H1 (cell line): ENCODE measurements around the gene PDE6B. TPM values are rescaled to one million over a fixed set of nuclear protein-coding genes. Genes with fewer than 3 reads are reported as not detected.
A peak's percentile ranks its signal among the peaks of the same experiment; 100 is the strongest.

Experiments
- CTCF ChIA-PET: fragments of 300-600 bp; sonication (Branson Sonifier 250); formaldehyde crosslinking; loops from one replicate; lab custom pipeline; 2021; ENCODE audit not compliant: partially characterized antibody; lab: Charles Lee
- POLR2A ChIA-PET: fragments of 300-600 bp; sonication (Branson Sonifier 250); formaldehyde crosslinking; loops from one replicate; lab custom pipeline; 2021; ENCODE audit warnings: inconsistent platforms; ENCODE audit not compliant: partially characterized antibody; lab: Charles Lee
- DNase-seq, 2 experiments: peaks; one replicate each; pipeline versions ENCODE4 v3.0.0 to v3.0.0-alpha.2; 2010 to 2022; ENCODE audit warnings: low spot score in 2 of 2, low read depth in 1 of 2, mixed read lengths in 1 of 2
- FAIRE-seq: peaks from 2 replicates; lab custom pipeline; 2011; peaks lifted over from hg19 to GRCh38; lab: Jason Lieb, UNC
- H2AFZ ChIP-seq: 2 replicates; pipeline ENCODE4 v1.8.1; 2012; ENCODE audit warnings: low read length, inconsistent platforms
- H2AK5ac ChIP-seq: 2 replicates; pipeline ENCODE4 v1.6.1; 2013; ENCODE audit warnings: low read depth, low read length
- H2BK120ac ChIP-seq: replicated peaks from 2 replicates; pipeline ENCODE3; 2013; ENCODE audit warnings: low read depth, low read length, inconsistent platforms
- H2BK12ac ChIP-seq: 2 replicates; pipeline ENCODE4 v1.6.1; 2013; ENCODE audit warnings: low read depth, low read length
- H2BK15ac ChIP-seq: 2 replicates; pipeline ENCODE4 v1.6.1; 2013; ENCODE audit warnings: low read length
- H2BK20ac ChIP-seq: 2 replicates; pipeline ENCODE4 v1.6.1; 2013; ENCODE audit warnings: low read length
- H2BK5ac ChIP-seq: 2 replicates; pipeline ENCODE4 v1.6.1; 2013; ENCODE audit warnings: low read depth, low read length
- H3K14ac ChIP-seq: 2 replicates; pipeline ENCODE4 v1.6.1; 2013; ENCODE audit warnings: inconsistent platforms; ENCODE audit not compliant: insufficient read length
- H3K18ac ChIP-seq: 2 replicates; pipeline ENCODE4 v1.6.1; 2013; ENCODE audit warnings: low read length; ENCODE audit errors: extremely low read depth
- H3K23ac ChIP-seq: 2 replicates; pipeline ENCODE4 v1.6.1; 2013; ENCODE audit warnings: inconsistent platforms; ENCODE audit not compliant: insufficient read length
- H3K23me2 ChIP-seq: 2 replicates; pipeline ENCODE4 v1.6.1; 2013; ENCODE audit warnings: low read depth, low read length
- H3K27ac ChIP-seq: 2 replicates; pipeline ENCODE4 v1.6.1; 2011; ENCODE audit warnings: low read depth, low read length, inconsistent platforms
- H3K27me3 ChIP-seq, 4 experiments: replicated peaks in 1 of 4; 1 replicate in 1 of 4; 2 replicates in 3 of 4; pipeline versions ENCODE4 v1.6.1 to v1.8.1; 2011 to 2013; ENCODE audit warnings: low read length in 3 of 4, mild to moderate bottlenecking in 3 of 4, inconsistent platforms in 2 of 4, mixed read lengths in 2 of 4, moderate library complexity in 1 of 4; ENCODE audit not compliant: control insufficient read depth in 3 of 4, insufficient read depth in 3 of 4; ENCODE audit errors: extremely low read depth in 1 of 4
- H3K36me3 ChIP-seq, 4 experiments: 2 replicates each; pipeline versions ENCODE4 v1.6.1 to v1.8.1; 2011 to 2013; ENCODE audit warnings: mild to moderate bottlenecking in 4 of 4, low read length in 3 of 4, moderate library complexity in 2 of 4, control low read depth in 1 of 4, inconsistent platforms in 1 of 4; ENCODE audit not compliant: insufficient read depth in 4 of 4, control insufficient read depth in 2 of 4
- H3K4ac ChIP-seq: replicated peaks from 2 replicates; pipeline ENCODE3; 2013; ENCODE audit warnings: low read length, low read depth, mixed read lengths, inconsistent platforms; ENCODE audit not compliant: insufficient read length
- H3K4me1 ChIP-seq, 4 experiments: replicated peaks in 1 of 4; 1 replicate in 1 of 4; 2 replicates in 3 of 4; pipeline versions ENCODE4 v1.6.1 to v1.8.1; 2011 to 2013; ENCODE audit warnings: low read length in 3 of 4, inconsistent platforms in 2 of 4, mixed read lengths in 1 of 4; ENCODE audit not compliant: insufficient read depth in 4 of 4, control insufficient read depth in 3 of 4
- H3K4me2 ChIP-seq, 2 experiments: 2 replicates each; pipeline versions ENCODE4 v1.6.1 to v1.8.1; 2011 to 2013; ENCODE audit warnings: low read depth in 2 of 2, low read length in 2 of 2, control low read depth in 1 of 2, inconsistent platforms in 1 of 2, mild to moderate bottlenecking in 1 of 2; ENCODE audit not compliant: insufficient read depth in 1 of 2
- H3K4me3 ChIP-seq, 4 experiments: fragments of 200-600, 300-600 bp in 1 of 4; sonication (generic), shearing (Covaris generic), sonication (Bioruptor Twin) in 1 of 4; 2 replicates each; pipeline versions ENCODE4 v1.5.1 to v1.8.1; 2011 to 2016; ENCODE audit warnings: low read length in 4 of 4, low read depth in 3 of 4, control low read depth in 2 of 4, inconsistent platforms in 2 of 4, mild to moderate bottlenecking in 2 of 4, mixed read lengths in 1 of 4, moderate library complexity in 1 of 4; ENCODE audit not compliant: insufficient read depth in 2 of 4; ENCODE audit errors: extremely low read depth in 1 of 4
- H3K56ac ChIP-seq: replicated peaks from 2 replicates; pipeline ENCODE3; 2013; ENCODE audit warnings: low read depth, mild to moderate bottlenecking, mixed read lengths, low read length, inconsistent platforms; ENCODE audit not compliant: insufficient read length
- H3K79me1 ChIP-seq: 2 replicates; pipeline ENCODE4 v1.6.1; 2013; ENCODE audit warnings: low read depth, low read length, control low read depth
- H3K79me2 ChIP-seq, 2 experiments: 2 replicates each; pipeline versions ENCODE4 v1.6.1 to v1.8.1; 2012 to 2013; ENCODE audit warnings: low read length in 2 of 2, mild to moderate bottlenecking in 2 of 2, inconsistent platforms in 1 of 2; ENCODE audit not compliant: insufficient read depth in 2 of 2, control insufficient read depth in 1 of 2
- H3K9ac ChIP-seq, 4 experiments: replicated peaks in 1 of 4; 1 replicate in 1 of 4; 2 replicates in 3 of 4; pipeline versions ENCODE4 v1.6.1 to v1.8.1; 2011 to 2013; ENCODE audit warnings: low read depth in 3 of 4, low read length in 3 of 4, control low read depth in 2 of 4, mild to moderate bottlenecking in 2 of 4, moderate library complexity in 2 of 4, inconsistent platforms in 1 of 4; ENCODE audit errors: extremely low read depth in 1 of 4
- H3K9me3 ChIP-seq, 2 experiments: 2 replicates each; pipeline versions ENCODE4 v1.6.1 to v1.8.1; 2012 to 2013; ENCODE audit warnings: mild to moderate bottlenecking in 2 of 2, moderate library complexity in 2 of 2, control low read depth in 1 of 2, inconsistent platforms in 1 of 2, low read depth in 1 of 2, low read length in 1 of 2, mixed read lengths in 1 of 2; ENCODE audit not compliant: insufficient read depth in 2 of 2
- H4K20me1 ChIP-seq, 2 experiments: replicated peaks in 1 of 2; 2 replicates each; pipeline versions ENCODE3 to v1.8.1; 2011 to 2013; ENCODE audit warnings: inconsistent platforms in 2 of 2, low read length in 2 of 2, mild to moderate bottlenecking in 1 of 2; ENCODE audit not compliant: insufficient read depth in 2 of 2, control insufficient read depth in 1 of 2
- H4K5ac ChIP-seq: 2 replicates; pipeline ENCODE4 v1.6.1; 2013; ENCODE audit warnings: low read length, low read depth, mixed read lengths, inconsistent platforms; ENCODE audit not compliant: insufficient read length
- H4K8ac ChIP-seq: 2 replicates; pipeline ENCODE4 v1.8.0; 2013; ENCODE audit warnings: mild to moderate bottlenecking, moderate library complexity, low read length, inconsistent platforms; ENCODE audit not compliant: insufficient read depth; ENCODE audit errors: extremely low read depth
- H4K91ac ChIP-seq: replicated peaks from 2 replicates; pipeline ENCODE3; 2013; ENCODE audit warnings: low read length, mixed read lengths, inconsistent platforms; ENCODE audit not compliant: insufficient read length
- BCL11A ChIP-seq, 2 experiments: IDR thresholded peaks; one replicate each; pipeline ENCODE4 v1.6.1; 2011; ENCODE audit warnings: low read depth in 2 of 2, low read length in 2 of 2, mild to moderate bottlenecking in 2 of 2
- CTCF ChIP-seq, 3 experiments: IDR thresholded peaks; 1 replicate in 2 of 3; 2 replicates in 1 of 3; pipeline versions ENCODE4 v1.5.1 to v1.6.1; 2011; ENCODE audit warnings: low read length in 3 of 3, mild to moderate bottlenecking in 3 of 3, inconsistent platforms in 2 of 3, low read depth in 1 of 3, moderate library complexity in 1 of 3; ENCODE audit not compliant: insufficient read depth in 1 of 3; ENCODE audit errors: control extremely low read depth in 1 of 3
- HDAC2 ChIP-seq, 2 experiments: fragments of 300-600 bp in 1 of 2; sonication (generic) in 1 of 2; IDR thresholded peaks; 2 replicates each; pipeline ENCODE4 v1.6.1; 2011 to 2012; ENCODE audit warnings: low read depth in 2 of 2, low read length in 2 of 2, mild to moderate bottlenecking in 2 of 2, moderate library complexity in 2 of 2, borderline replicate concordance in 1 of 2, inconsistent platforms in 1 of 2
- HDAC6 ChIP-seq: IDR thresholded peaks from one replicate; pipeline ENCODE4 v1.7.1; 2012; ENCODE audit warnings: low read depth, mild to moderate bottlenecking, inconsistent platforms, low read length, moderate library complexity
- JUND ChIP-seq: IDR thresholded peaks from 2 replicates; pipeline ENCODE4 v1.6.1; 2011; ENCODE audit warnings: mild to moderate bottlenecking, improper control_type of control experiment, low read length
- POLR2A ChIP-seq, 2 experiments: IDR thresholded peaks; 1 replicate in 1 of 2; 2 replicates in 1 of 2; pipeline ENCODE4 v1.6.1; 2011; ENCODE audit warnings: low read depth in 2 of 2, low read length in 2 of 2, mild to moderate bottlenecking in 2 of 2; ENCODE audit errors: control extremely low read depth in 1 of 2
- POU5F1 ChIP-seq: IDR thresholded peaks from 2 replicates; pipeline ENCODE4 v1.6.1; 2011; ENCODE audit warnings: low read depth, mild to moderate bottlenecking, low read length, moderate library complexity
- RAD21 ChIP-seq, 2 experiments: IDR thresholded peaks in 1 of 2; conservative IDR thresholded peaks in 1 of 2; 2 replicates each; pipeline ENCODE4 v1.6.1; 2011; ENCODE audit warnings: low read depth in 2 of 2, low read length in 2 of 2, improper control_type of control experiment in 1 of 2, inconsistent platforms in 1 of 2, mild to moderate bottlenecking in 1 of 2, moderate library complexity in 1 of 2
- RBBP5 ChIP-seq: IDR thresholded peaks from 2 replicates; pipeline ENCODE4 v1.7.1; 2012; ENCODE audit warnings: low read depth, mild to moderate bottlenecking, inconsistent platforms, low read length, moderate library complexity, borderline replicate concordance
- TAF7 ChIP-seq: optimal IDR thresholded peaks from 2 replicates; pipeline ENCODE3; 2011; ENCODE audit warnings: low read depth, mild to moderate bottlenecking, inconsistent platforms, low read length, moderate library complexity, borderline replicate concordance
- TBP ChIP-seq: IDR thresholded peaks from 2 replicates; pipeline ENCODE4 v1.6.1; 2011; ENCODE audit warnings: low read depth, low read length, improper control_type of control experiment
- WGBS, 2 experiments: shearing (Covaris generic) in 1 of 2; methylation state at CpG; one replicate each; pipeline versions ENCODE4 v1.1.6 to v1.1.7; 2013 to 2015; ENCODE audit warnings: low lambda C conversion rate in 2 of 2, mixed read lengths in 2 of 2, inconsistent platforms in 1 of 2, low coverage in 1 of 2, missing lambda C conversion rate in 1 of 2; ENCODE audit not compliant: insufficient replicate concordance in 2 of 2, insufficient coverage in 1 of 2, insufficient read length in 1 of 2; ENCODE audit errors: extremely low coverage in 1 of 2, missing lambda C conversion rate in 1 of 2; 5-methylcytosine and 5-hydroxymethylcytosine counted together
- polyA plus RNA-seq, 7 experiments: library from polyadenylated mRNA; depleted of rRNA in 3 of 7; stranded (reverse) in 5 of 7; unstranded in 2 of 7; fragments of >200 nt in 5 of 7; fragments of 200-250 nt in 2 of 7; gene quantifications; 1 replicate in 5 of 7; 2 replicates in 1 of 7; 4 replicates in 1 of 7; pipeline versions ENCODE4 v1.2.1 to v1.2.3, GENCODE V29; 2011 to 2013; ENCODE audit warnings: missing spikeins in 2 of 7, mixed read lengths in 2 of 7
- total RNA-seq: library from RNA; stranded (reverse); fragmentation: NEBNext Ultra II Directional; extraction: Animal tissue kit (Norgen Biotek cat#: 25700); gene quantifications from 2 replicates; pipeline ENCODE4 v1.2.1, GENCODE V29; 2021

The PDE6B gene
- total and polyA plus RNA-seq, 2 of the 8 experiments (the other 6 are each of a cell fraction or from before 2014, with no cell fraction given): 4.1 to 8.4 TPM

GRCh38 chr4:708631-708933, 83.2 kb downstream of the PDE6B start:
- Histone ChIP-seq H2BK12ac (no peak overlapping the region), H3K27ac (no peak overlapping the region), H3K4me3 (no peak overlapping the region), H3K9me3 (no peaks in the 10 kb centered on the region), H2BK15ac (no peak overlapping the region), H2BK20ac (no peak overlapping the region), H3K4ac (no peak overlapping the region), H3K27me3 (peaks cover 0 to 4% (median under 1%) of the 10 kb centered on the region in 4 experiments; a peak in 3 of 7 replicates), H4K20me1 (peaks cover 16 to 37% of the 10 kb centered on the region in 2 experiments), H2BK5ac (no peak overlapping the region), H3K4me1 (peaks cover 0 to 8% (median 5%) of the 10 kb centered on the region in 4 experiments; a peak in 5 of 7 replicates), H4K8ac (no peak overlapping the region), H4K5ac (no peak overlapping the region), H3K4me2 (peak overlapping the region in 1 of 2 experiments; percentile 5; a peak in 1 of 4 replicates), H3K56ac (no peak overlapping the region), H3K18ac (no peak overlapping the region), H3K36me3 (peaks cover 0 to 6% (median 0%) of the 10 kb centered on the region in 4 experiments; a peak in 2 of 8 replicates), H3K79me2 (peaks cover 16 to 67% of the 10 kb centered on the region in 2 experiments), H2AK5ac (no peak overlapping the region), H2BK120ac (no peak overlapping the region), H3K9ac (no peak overlapping the region), H3K23ac (no peak overlapping the region), H3K23me2 (peaks cover 12% of the 10 kb centered on the region; the same call in 1 of the 2 replicates), H3K14ac (no peak overlapping the region), H3K79me1 (peaks cover 22% of the 10 kb centered on the region), H4K91ac (no peak overlapping the region), H2AFZ (no peak overlapping the region)
- FAIRE-seq: no peak
- no peak for DNase-seq
- ChIA-PET POLR2A (interaction anchor here (0.8 to 1.0 kb wide), 2 partner anchors 21 to 24 kb away, joined by 3 read pairs; no protein-coding TSS in a partner anchor), CTCF (interaction anchor here (1.8 kb wide), 1 partner anchor 24 kb away, joined by 8 read pairs; no protein-coding TSS in a partner anchor)
- 95% methylated on average over 6 of the region's 6 CpGs; no CpG with 5 or more reads in 1 of the 2 experiments for WGBS, 2 experiments
- no peak for TF ChIP-seq HDAC2 (IDR thresholded peaks at IDR 0.05; ENCODE audit: borderline replicate concordance in 1 of 2, low read depth in 2 of 2, low read length in 2 of 2)
- no peak for TF ChIP-seq CTCF (IDR thresholded peaks at IDR 0.05; ENCODE audit: control extremely low read depth in 1 of 3, insufficient read depth in 1 of 3, low read depth in 1 of 3, low read length in 3 of 3)
- TF ChIP-seq BCL11A (IDR thresholded peaks at IDR 0.05; ENCODE audit: low read depth in 2 of 2, low read length in 2 of 2): no peak
- TF ChIP-seq TBP: no peak
- TF ChIP-seq TAF7: no peak
- no peak for TF ChIP-seq JUND
- no peak for TF ChIP-seq POLR2A (IDR thresholded peaks at IDR 0.05; ENCODE audit: control extremely low read depth in 1 of 2, low read depth in 2 of 2, low read length in 2 of 2)
- TF ChIP-seq POU5F1: no peak
- no peak for TF ChIP-seq RBBP5
- TF ChIP-seq HDAC6: no peak
- no peak for TF ChIP-seq RAD21 (IDR thresholded peaks at IDR 0.05 in 1 of 2, conservative IDR thresholded peaks at IDR 0.05 in 1 of 2; ENCODE audit: low read depth in 2 of 2, low read length in 2 of 2)
